Activated naive CD8-positive, alpha-beta T cell treated with anti-CD3 and anti-CD28 coated beads, Interleukin-2, amount 50 U/mL, for 16 hours (primary cell): ENCODE results near the gene MAST1.
A peak's percentile ranks its signal among the peaks of the same experiment; 100 is the strongest.
"Not testable (repeated sequence)": the region's sequence is repeated elsewhere in the genome, so short reads cannot be mapped to it uniquely, and the experiment has no call there.

Experiments
- DNase-seq: peaks from one replicate; pipeline ENCODE4 v3.0.0-alpha.2; 2020; ENCODE audit warnings: low read depth, low spot score

Gene MAST1

DNA sequence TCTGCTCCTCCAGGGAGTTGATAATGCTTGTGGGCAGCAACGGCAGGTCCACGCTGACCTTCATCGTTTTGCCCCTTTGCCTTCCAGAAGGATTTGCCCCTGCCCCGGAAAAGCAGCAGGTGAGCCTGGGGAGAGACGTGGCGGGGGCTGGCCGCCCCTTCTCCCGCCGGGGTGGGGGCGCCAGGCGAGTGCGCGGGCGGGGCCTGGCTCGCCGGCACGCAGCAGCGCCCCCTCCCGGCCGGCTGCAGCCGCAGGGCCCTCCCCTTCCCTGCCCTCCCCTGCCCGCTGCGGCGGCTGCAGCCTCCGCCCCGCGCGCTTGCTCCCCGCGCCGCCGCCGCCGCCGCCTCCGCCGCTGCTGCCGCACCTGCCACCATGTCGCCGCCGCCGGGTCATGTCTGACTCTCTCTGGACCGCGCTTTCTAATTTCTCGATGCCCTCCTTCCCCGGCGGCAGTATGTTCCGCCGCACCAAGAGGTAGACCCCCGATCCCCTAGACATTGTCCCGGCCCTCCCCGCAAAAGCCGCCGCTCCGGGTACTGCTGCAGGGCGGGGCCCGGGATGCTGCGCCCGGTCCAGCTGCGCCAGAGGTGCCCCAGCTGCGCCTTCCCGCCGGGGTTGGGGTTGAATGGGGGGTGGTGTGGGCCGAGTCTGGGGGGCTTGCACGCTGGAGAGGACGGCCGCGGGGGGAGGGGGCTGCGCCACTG, at the start of gene MAST1:
MAST1 (plus strand) TSS at position 334 of the 704 bp plus-strand sequence; CDS start at position 392, 58 bp downstream.
- DNase-seq: no peak

DNA sequence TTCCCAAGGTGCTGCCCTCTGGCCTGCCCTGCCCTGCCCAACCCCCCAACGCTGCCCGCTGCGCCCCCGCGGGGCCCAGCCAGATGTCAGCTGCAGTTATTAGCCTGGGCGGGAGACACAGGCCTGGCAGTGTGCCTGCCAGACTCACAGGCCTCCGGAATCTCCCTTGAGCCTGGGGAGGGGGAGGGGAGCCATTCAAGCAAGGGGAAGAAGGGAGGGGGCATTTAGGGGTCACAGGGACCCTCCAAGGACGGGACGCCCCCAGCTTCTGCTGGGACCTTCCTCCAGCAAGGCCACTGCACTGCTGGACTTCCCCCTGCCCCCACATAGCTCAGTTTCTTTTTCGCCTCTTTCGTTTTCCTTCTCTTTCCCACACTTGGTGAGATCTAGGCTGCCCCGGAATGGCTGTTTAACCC, 49.6 kb upstream of the MAST1 start:
- no peak for DNase-seq

DNA sequence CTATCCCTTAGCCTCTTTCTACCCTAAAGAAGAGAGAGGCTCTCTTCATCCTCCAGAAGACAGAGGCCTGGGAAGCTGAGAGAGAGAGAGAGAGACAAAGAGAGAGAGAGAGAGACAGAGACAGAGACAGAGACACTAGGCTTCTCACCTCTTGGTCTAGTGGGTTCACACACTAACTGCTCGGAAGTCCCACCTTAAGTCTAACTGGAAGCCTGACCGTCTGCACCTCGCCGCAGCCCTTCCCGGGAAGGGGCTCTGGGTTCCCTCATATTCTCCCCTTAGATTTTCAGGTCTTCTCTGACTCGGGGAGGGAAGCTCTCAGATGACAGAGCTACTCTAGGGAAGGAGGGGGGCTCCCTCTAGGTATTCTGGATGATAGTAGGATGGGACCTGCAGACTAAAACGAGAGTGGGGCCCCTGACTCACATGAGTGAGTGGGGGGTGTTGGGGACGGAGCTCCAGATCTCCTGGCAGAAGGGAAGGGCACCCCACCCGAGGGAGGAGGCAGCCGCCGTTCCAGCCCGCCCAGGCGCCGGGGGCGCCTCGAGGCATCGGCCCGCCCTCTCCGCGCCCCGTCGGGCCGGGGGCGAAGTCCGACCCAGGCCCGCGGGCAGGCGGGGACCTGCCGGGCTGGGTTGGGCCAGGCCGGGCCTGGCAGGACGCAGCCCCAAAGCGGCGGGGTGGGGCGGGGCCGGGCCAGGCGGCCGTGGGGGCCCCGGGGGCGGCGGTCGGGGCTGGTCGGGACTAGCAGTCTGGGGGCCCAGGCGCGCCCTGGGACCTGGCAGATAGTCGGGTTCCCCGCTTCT, 49.0 kb upstream of the MAST1 start:
- no peak for DNase-seq

GRCh38 chr19:12789904-12790619, 48.3 kb upstream of the MAST1 start:
- no peak for DNase-seq

DNA sequence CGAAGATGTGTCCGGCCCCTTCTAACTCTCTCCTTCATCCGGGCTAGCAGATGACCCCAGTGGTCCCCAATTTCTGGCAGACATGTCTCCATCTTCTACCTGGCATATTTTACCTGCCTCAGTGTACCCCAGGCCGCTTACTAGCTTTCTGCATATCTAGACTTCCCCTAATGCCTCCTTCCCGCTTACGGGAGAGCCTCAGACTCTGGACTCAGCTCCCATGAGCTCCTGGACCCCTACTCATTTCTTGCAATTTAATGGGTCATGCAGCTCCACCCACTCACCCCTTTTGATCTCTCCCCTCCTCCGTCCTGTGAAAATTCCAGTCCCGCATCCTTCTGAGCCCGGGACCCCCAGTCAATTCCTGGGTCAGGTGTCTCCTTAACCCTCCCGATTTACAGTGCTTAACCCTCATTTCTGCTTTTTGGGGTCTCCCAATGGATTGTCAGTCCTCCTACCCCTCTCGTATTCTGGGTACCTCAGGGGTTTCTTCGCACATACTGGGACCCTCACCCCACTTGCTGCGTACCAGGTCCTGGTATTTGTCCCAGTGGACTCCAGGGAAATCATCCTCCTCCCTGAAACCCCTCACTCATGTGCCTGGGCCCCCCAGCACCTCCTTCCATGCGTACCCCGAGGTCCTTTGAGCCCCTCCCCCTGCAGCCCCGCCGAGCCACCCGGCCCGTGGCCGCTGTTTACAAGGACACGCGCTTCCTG, 47.5 kb upstream of the MAST1 start:
- no peak for DNase-seq

- DNase-seq: peak; percentile 90
Measured at GRCh38 chr19:12791345-12792050, 46.8 kb upstream of the MAST1 start, which contains the start of gene JUNB. TSS of gene JUNB (plus strand) at chr19:12791486. CDS start at chr19:12791772, 286 bp downstream.

DNA sequence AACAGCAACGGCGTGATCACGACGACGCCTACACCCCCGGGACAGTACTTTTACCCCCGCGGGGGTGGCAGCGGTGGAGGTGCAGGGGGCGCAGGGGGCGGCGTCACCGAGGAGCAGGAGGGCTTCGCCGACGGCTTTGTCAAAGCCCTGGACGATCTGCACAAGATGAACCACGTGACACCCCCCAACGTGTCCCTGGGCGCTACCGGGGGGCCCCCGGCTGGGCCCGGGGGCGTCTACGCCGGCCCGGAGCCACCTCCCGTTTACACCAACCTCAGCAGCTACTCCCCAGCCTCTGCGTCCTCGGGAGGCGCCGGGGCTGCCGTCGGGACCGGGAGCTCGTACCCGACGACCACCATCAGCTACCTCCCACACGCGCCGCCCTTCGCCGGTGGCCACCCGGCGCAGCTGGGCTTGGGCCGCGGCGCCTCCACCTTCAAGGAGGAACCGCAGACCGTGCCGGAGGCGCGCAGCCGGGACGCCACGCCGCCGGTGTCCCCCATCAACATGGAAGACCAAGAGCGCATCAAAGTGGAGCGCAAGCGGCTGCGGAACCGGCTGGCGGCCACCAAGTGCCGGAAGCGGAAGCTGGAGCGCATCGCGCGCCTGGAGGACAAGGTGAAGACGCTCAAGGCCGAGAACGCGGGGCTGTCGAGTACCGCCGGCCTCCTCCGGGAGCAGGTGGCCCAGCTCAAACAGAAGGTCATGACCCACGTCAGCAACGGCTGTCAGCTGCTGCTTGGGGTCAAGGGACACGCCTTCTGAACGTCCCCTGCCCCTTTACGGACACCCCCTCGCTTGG, 46.1 kb upstream of the MAST1 start:
- no peak for DNase-seq

GRCh38 chr19:12792853-12793289, 45.4 kb upstream of the MAST1 start:
- no peak for DNase-seq

GRCh38 chr19:12793290-12794195, 44.8 kb upstream of the MAST1 start:
- DNase-seq: peak; percentile 76

DNA sequence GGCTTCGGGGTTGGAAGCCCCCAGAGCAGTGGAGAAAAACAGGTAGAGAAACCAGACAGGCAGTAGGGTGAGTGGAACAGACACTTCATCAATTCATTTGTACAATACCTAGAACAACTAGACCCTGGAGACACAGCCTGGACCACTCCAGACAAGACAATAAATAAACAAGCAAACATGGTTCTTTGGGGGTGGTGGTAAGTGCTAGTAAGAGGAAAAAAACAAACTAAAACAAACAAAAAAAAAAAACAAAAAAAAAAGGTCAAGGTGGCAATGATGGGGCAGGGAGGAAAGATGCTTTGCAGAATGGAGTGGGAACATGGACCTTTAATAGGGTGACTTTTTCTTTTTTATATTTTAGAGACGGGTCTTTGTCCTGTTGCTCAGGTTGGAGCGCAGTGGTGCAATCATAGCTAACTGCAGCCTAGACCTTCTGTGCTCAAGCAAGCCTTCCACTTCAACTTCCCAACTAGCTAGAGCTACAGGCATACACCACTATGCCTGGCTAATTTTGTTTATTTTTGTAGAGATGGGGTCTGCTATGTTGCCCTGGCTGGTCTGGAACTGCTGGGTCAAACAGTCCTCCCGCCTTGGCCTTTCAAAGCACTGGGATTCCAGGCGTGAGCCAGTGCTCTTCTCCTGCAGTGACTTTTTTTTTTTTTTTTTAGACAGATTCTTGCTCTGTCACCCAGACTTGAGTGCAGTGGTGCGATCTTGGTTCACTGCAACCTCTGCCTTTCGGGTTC, 43.9 kb upstream of the MAST1 start:
- DNase-seq: no peak

DNA sequence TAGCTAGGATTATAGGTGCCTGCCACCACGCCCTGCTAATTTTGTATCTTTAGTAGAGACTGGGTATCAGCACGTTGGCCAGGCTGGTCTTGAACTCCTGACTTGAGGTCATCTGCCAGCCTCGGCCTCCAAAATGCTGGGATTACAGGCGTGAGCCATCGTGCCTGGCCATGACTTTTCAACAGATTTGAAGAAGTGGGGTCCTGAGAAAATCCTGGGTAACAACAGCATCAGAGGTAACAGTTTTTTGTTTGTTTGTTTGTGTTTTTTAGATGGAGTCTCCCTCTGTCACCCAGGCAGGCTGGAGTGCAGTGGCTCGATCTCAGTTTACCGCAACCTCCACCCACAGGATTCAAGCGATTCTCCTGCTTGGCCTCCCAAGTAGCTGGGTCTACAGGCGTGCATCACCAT, 43.3 kb upstream of the MAST1 start:
- DNase-seq: no peak

GRCh38 chr19:12796146-12797071, 41.9 kb upstream of the MAST1 start:
- peak; percentile 56 for DNase-seq

DNA sequence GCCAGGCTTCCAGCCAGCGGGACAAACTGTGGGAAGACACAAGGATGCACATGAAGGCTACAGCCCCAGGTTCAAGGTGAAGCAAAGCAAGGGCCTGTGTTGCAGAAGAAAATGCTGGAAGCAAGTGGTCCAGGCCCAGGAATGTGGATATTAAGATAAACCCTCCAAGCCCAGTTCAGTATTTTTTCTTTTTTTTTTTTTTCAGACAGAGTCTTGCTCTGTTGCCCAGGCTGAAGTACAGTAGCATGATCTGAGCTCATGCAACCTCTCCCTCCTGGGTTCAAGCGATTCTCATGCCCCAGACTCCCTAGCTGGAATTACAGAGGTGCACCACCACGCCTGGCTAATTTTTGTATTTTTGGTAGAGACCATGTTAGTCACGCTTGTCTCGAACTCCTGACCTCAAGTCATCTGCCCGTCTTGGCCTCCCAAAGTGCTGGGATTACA, 41.2 kb upstream of the MAST1 start:
- no peak for DNase-seq

DNA sequence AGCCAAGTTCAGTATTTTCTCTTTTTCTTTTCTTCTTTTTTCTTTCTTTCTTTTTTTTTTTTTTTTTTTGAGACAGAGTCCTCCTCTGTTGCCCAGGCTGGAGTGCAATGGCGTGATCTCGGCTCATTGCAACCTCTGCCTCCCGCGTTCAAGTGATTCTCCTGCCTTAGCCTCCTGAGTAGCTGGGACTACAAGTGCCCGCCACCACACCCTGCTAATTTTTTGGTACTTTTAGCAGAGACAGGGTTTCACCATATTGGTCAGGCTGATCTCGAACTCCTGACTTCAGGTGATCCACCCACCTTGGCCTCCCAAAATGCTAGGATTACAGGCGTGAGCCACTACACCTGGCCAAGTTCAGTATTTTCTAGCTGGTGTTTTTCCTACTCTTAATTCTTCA, 40.7 kb upstream of the MAST1 start:
- DNase-seq: not testable (repeated sequence)

DNA sequence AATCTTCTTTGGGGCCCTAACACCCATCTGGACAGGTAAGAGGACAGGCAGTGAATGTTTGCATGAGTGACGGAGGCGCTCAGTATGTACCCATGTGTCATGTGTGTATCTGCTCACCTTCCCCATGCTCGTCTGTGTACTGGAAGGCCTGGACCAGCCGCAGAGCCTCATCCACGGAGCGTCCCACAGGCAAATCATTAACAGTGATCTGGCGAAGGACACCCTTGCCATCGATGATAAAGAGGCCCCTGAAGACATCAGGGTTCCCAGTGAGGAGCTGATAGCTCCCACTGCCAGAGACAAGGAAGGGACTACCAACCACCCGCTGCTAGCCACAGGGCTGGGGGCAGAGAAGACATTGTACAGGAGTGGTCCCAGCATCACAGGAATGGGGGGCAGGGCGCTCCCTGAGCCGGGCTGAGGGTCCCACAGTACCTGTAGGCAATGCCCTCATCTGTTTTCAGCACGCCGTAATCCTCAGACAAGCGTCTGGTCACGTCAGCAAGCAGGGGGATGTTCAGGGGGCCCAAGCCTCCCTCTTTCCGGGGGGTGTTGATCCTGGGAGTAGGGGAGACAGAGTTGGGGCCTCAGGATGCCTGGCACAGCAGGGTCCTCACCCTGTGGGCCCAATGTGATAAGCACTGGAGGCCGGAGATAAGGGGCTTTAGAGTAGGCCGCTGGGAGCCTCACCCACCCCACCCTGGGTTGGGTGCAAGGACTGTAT, 38.4 kb upstream of the MAST1 start:
- DNase-seq: no peak

DNA sequence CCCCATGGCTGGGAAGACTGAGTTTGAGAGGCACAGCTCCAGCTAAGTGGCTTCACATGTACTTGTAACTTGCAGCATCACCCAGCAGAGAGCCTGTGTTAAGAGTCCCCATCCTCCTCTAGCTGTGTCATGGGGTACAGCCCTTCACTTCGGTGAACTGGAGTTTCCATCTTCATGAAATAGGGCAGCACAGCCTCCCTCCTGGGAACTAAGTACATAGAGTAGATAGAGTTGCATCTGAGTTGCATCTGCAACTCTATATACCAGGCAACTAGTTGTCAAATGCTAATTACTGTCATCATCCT, 37.9 kb upstream of the MAST1 start:
- DNase-seq: no peak
